NK-92 (cell line): ENCODE results near the gene MAGEB10.
"Not testable (repeated sequence)": the region's sequence is repeated elsewhere in the genome, so short reads cannot be mapped to it uniquely, and the experiment has no call there.

Experiments used
- DNase-seq: peaks from one replicate; lab custom pipeline; 2025; ENCODE audit not compliant: unreplicated experiment; lab: John Stamatoyannopoulos, UW

The MAGEB10 gene, protein sequence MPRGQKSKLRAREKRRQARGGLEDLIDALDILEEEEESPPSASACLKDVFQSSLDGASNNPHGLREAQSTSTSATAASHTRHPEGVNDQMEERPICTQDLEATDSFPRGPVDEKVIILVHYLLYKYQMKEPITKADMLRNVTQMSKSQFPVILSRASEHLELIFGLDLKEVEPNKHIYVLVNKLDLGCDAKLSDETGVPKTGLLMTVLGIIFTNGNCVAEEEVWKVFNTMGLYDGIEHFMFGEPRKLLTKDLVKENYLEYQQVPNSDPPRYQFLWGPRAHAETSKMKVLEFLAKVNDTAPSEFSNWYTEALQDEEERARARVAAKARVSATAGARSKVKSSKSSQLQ

DNA sequence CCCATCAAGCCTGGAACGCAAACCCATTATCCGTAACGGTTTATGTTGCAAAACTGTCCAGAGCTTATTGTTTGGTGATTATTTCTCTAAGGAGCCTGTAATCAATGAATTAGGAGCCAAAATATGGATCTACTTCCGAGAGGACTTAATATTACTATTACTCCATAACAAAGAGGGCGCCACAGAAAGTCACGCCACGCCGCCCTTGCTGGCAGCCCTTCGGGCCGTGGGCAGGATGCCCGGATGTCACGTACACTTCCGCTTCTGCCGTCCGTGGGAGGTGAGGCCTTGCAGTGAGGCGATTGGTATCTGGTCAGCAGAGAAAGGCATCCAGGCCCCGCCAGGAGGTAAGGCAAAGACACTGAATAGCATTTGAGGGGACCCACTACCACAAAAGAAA is at the start of gene MAGEB10:
Gene MAGEB10 (plus strand): TSS at position 301 of the 400 bp plus-strand sequence. CDS start 13,317 bp downstream, outside the sequence.
- DNase-seq = no peak

DNA sequence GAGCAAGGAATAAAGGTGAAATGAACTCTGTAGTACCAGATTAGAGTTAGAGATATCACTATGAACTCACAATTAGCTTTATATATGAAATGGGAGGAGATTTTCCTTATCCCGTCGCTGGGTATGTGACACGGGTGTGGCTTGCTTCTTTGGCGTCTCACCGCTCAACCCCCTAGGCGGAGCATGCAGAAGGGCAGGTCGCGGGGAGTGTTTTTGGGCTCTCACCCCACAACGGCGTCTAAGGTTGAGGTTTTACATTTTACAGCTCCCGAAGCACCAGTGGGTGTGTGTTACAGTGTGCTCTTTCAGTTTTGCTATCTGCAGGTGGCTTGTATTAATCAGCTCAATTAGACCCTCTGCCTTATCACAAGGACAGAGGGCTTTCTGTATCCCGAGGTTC is 42.1 kb upstream of the MAGEB10 start:
- DNase-seq = no peak

DNA sequence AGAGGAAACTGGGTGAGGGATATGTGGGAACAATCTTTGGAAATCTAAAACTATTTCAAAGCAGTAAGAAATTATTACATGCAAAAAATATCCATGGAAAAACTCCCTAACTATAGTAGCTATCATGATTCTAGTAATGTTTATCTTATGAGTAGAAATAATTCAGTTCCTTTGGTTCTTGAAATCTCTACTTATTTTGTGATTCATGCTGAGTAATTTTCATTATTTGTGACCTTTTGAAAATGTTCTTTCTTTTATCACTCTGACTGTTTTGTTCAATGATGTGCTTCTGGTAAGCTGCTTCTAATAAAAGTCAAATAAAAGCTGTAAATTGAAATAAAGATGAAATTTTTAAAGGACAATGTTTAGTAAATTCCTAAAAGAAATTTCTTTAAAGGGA is 40.4 kb upstream of the MAGEB10 start:
- DNase-seq = no peak

DNA sequence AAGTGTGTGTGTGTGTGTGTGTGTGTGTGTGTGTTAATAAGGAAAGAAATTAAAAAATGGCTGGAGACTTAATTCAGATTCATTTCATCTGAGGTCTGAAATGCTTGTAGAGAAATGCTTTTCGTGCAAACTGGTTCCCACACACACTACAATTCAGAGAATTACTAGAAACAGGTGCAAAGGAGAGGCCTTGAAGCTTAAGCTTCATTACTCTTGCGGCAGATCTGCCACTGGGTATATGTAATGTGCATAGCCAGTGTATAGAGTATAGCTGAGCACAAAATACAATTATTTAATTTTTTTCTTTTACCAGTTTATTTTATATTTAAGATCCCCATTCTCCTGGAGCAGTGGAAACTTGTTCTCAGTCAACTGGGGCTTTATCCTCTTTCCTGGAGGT is 31.8 kb upstream of the MAGEB10 start:
- DNase-seq = no peak

DNA sequence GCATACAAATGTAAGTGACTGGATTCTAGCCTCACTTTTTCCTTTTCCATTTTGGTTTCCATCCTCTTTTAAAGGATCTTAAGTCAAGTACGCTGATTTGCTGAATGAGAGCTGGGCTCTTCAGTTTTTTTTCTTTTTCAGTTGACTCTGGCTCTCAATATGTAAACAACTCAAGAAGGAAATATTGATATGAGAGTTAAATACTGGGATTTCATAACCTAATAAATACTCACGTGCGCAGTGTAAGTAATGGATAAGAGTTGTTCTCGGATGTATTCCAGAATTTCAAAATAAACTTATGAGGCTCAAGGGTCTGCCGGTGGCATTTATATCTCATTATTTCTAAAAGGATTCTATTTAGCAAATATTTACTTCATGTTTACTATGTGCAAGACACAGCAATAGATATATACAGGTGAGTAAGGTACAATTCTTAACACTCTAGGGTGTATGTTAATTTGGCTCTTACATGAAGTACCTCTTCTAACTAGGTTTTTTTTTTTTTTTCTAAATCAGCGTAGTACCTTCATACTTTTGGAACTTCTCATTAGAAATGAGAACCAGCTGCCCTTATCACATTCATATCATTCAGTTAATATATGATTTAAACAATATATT is 11.0 kb upstream of the MAGEB10 start:
- DNase-seq = no peak

DNA sequence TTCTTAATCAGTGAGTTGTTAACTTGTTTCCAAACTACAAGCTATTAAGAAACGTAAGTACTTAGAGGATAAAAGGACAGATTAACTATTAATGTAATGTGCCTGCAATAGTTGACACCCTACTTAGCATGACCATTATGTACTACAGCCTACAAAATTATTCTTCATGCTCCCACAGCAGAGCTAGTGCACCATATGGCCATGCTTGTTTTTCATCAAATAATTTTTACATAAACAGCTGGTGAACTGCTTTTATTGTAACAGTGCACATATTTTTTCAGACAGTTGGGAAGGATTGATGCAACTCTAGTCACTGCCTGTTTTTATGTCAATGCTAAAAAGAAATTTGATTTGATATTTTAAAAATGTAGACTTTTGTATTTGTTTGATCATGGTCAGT is 10.2 kb upstream of the MAGEB10 start:
- no peak for DNase-seq

DNA sequence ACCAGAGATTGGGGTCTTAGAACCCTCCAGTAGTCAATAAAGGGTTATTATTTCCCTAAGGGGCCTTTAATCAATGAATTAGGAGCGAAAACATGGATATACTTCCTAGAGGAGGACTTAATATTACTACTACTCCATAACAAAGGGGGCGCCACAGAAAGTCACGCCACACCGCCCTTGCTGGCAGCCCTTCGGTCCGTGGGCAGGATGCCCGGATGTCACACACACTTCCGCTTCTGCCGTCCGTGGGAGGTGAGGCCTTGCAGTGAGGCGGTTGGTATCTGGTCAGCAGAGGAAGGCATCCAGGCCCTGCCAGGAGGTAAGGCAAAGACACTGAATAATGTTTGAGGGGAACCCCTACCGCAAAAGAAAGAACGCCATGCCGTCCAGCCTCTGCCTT is 436 bp downstream of the MAGEB10 start:
- DNase-seq = no peak

DNA sequence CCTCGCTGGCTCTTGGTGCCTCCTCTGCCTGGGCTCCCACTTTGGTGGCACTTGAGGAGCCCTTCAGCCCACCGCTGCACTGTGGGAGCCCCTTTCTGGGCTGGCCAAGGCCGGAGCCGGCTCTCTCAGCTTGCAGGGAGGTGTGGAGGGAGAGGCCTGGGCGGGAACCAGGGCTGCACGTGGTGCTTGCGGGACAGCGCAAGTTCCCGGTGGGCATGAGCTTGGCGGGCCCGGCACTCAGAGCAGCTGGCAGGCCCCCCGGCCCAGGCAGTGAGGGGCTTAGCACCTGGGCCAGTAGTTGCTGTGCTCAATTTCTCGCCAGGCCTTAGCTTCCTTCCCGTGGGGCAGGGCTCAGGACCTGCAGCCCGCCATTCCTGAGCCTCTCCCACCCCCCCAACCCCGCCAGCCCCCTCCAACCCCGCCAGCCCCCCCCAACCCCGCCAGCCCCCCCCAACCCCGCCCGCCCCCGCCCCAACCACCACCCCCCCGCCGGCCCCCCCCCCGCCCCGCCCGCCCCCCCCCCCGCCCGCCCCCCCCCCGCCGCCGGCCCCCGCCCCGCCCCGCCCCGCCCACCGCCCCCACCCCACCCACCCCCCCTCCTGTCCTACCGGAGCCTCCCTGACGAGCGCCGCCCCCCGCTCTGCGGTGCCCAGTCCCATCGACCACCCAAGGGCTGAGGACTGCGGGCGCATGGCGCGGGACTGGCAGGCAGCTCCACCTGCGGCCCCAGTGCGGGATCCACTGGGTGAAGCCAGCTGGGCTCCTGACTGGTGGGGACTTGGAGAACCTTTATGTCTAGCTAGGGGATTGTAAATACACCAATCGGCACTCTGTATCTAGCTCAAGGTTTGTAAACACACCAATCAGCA is 1.4 kb downstream of the MAGEB10 start:
- not testable (repeated sequence) for DNase-seq

DNA sequence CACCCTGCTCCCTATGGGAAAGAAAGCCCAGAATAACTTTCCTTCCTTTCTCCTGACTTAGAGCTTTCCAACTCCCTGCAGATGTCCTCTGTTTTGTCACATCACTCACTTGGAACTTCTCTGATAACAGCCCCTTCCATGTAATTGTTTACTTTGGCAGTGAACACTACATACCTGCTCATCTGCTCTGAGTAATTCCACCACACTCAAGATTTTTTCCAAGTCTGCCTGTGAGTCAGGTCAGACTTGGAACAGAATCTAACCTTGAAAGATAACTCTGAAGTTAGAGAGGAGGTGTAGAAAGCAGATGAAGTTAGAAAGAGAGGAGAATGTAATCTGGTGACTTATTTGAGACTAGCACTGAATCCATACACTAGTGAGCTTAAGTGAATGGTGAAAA is 7.4 kb downstream of the MAGEB10 start:
- no peak for DNase-seq

DNA sequence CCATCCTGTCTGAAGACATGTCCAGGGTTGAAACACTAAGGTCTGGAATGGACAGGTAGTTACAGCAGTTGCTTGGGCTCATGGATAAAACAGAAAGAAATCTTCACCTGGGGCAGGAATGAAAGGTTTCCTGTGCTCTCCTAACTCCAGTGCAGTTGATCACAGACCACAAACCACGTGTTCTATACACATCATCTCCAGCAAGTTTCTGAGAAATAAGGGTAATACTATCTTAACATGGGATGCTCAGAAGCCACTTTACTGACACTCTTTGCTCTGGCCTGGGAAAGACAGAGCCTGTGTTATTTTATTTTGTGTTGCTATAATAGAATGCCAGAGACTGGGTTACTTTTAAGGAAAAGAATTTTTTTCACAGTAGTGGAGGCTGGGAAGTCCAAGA is 16.0 kb downstream of the MAGEB10 start:
- DNase-seq = no peak

DNA sequence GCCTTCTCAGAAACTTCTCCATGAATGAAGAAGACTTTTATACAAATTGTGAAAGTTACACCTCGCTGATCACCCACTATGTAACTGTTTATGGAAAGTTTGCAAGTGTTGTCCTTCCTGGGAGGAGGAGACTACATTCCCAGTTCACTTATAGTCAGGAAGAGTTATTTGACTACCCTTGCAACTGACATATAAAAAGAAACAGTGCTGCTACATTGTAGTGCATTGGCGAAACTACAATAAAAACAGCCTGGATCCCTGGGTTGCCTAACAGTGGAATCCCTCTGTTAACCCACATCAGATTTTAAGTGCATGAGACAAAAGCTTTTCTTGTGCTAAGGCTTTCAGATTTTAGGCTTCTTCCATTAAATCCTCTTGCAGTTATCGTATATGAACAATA is 30.4 kb downstream of the MAGEB10 start:
- no peak for DNase-seq

DNA sequence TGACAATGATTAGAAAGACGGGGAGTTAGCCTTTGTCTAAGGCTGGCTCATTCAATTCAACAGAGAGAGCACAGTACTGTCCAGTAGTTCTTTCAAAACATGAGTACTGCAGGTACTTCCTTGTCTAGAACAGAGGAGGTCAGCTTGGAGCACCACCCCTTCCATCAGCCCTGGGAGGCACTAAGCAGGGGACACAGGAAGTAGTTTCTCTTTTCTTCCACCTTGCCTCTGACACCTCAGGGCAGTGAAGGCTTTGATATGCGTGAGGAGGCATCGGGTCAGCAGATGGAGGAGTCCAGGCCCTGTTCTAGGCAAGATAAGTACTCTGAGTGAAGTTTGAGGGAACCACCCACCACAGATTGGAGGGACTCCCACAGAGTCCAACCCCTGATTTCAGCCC is 33.1 kb downstream of the MAGEB10 start:
- DNase-seq = no peak

DNA sequence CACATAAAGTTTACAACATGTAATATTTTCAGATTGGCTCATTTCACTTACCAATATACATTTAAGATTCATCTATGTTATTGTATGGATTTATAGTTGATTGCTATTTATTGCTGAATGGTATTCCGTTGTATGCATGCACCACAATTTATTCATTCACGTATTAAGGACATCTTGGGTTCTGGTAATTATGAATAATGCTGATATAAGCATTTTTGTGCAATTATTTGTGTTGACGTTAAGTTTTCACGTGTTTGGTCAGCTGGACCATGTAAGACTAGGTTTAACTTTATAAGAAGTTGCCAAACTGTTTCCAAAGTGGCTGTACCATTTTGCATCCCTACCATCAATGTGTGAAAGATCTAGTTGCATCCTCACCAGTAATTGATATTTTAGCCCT is 35.1 kb downstream of the MAGEB10 start:
- DNase-seq = no peak

DNA sequence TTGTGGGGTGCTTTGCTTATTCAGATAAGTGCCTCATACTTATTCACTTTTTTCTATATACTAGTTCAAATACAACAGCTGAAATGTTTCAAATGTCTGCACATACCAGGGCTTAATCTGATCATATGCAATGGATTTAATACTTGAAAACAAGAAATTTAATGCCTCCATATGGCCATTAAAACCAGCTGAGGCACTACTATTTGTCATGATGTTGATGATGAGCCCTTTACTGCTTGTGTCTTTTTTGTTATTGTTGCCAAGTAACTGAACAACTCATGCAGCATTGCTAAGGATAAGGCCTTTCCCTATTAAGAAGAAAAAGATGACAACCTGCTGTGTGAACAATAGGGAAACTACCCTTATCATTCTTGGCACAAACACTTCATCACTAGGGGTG is 52.5 kb downstream of the MAGEB10 start:
- no peak for DNase-seq

DNA sequence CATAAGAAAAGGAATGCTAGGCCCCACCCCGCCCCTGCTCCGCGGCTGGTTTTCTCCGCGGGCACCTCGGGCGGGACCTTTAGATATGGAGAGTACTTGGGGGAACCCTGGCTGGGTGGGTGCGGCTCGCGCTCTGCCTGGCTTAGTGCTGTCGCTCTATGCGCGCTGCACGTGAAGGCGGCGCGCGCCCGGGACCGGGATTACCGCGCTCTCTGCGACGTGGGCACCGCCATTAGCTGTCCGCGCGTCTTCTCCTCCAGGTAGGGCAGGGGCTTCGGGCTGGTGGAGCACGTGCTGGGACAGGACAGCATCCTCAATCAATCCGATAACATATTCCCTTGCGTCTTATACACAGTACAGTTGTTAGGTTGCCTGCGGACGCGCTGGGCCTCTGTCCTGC is 56.0 kb downstream of the MAGEB10 start:
- no peak for DNase-seq
